ENCODE measurements around the gene SGK1.

- no peak for TF ChIP-seq FOSB (CRISPR knock-in tag; IDR thresholded peaks at IDR 0.05)
- TF ChIP-seq, protein P1, sequence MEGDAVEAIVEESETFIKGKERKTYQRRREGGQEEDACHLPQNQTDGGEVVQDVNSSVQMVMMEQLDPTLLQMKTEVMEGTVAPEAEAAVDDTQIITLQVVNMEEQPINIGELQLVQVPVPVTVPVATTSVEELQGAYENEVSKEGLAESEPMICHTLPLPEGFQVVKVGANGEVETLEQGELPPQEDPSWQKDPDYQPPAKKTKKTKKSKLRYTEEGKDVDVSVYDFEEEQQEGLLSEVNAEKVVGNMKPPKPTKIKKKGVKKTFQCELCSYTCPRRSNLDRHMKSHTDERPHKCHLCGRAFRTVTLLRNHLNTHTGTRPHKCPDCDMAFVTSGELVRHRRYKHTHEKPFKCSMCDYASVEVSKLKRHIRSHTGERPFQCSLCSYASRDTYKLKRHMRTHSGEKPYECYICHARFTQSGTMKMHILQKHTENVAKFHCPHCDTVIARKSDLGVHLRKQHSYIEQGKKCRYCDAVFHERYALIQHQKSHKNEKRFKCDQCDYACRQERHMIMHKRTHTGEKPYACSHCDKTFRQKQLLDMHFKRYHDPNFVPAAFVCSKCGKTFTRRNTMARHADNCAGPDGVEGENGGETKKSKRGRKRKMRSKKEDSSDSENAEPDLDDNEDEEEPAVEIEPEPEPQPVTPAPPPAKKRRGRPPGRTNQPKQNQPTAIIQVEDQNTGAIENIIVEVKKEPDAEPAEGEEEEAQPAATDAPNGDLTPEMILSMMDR (IDR thresholded peaks at IDR 0.05), result no peak
These were observed 185.3 kb downstream of the SGK1 start for GRCh38 chr6:134132494-134133141.
